Measurements from ENCODE around the gene VWF. TPM values are rescaled to one million over a fixed set of nuclear protein-coding genes. Genes with fewer than 3 reads are reported as not detected.

VWF gene
- total RNA-seq, 2 experiments from 2014 or later = not detected

GRCh38 chr12:6095269-6095668 lies 29.2 kb downstream of the VWF start:
- Mint-ChIP-seq H3K36me3 (ENCODE audit: low read depth) (no peaks in the 10 kb centered on the region), H3K4me3 (no peak overlapping the region), H3K4me1 (ENCODE audit: low read depth) (peaks cover 11% of the 10 kb centered on the region), H3K9me3 (ENCODE audit: insufficient read depth) (no peaks in the 10 kb centered on the region), H3K27ac (no peak overlapping the region), H3K27me3 (ENCODE audit: low read depth) (peaks cover 8% of the 10 kb centered on the region)
- ChIA-PET CTCF (no interaction called here), POLR2A (no interaction called here)
- ATAC-seq (no peak), DNase-seq (no peak)

- Mint-ChIP-seq H3K27ac (no peak overlapping the region), H3K27me3 (ENCODE audit: low read depth) (peaks cover 10% of the 10 kb centered on the region), H3K9me3 (ENCODE audit: insufficient read depth) (no peaks in the 10 kb centered on the region), H3K36me3 (ENCODE audit: low read depth) (no peaks in the 10 kb centered on the region), H3K4me3 (no peak overlapping the region), H3K4me1 (ENCODE audit: low read depth) (peaks cover 11% of the 10 kb centered on the region)
- POLR2A ChIA-PET = no interaction called here
- ATAC-seq = no peak
- no peak for DNase-seq
- CTCF ChIA-PET = interaction anchor here (1.1 kb wide), 1 partner anchor 185 kb away, joined by 3 read pairs; no protein-coding TSS in a partner anchor
Observed at GRCh38 chr12:6093764-6094163, 30.7 kb downstream of the VWF start.

GRCh38 chr12:6092784-6093722 lies 31.4 kb downstream of the VWF start:
- H3K27ac Mint-ChIP-seq = no peak overlapping the region
- DNase-seq (no peak), ATAC-seq (no peak)

GRCh38 chr12:6091786-6092566 lies 32.5 kb downstream of the VWF start:
- peaks cover 8% of the 10 kb centered on the region for H3K27me3 Mint-ChIP-seq (ENCODE audit: low read depth)
- DNase-seq (no peak), ATAC-seq (no peak)
- H3K4me3 Mint-ChIP-seq = no peak overlapping the region
- peaks cover 3% of the 10 kb centered on the region for H3K4me1 Mint-ChIP-seq (ENCODE audit: low read depth)
- H3K36me3 Mint-ChIP-seq (ENCODE audit: low read depth) = no peaks in the 10 kb centered on the region
- H3K9me3 Mint-ChIP-seq (ENCODE audit: insufficient read depth) = no peaks in the 10 kb centered on the region
- ChIA-PET CTCF (interaction anchor here (1.0 kb wide), 1 partner anchor 104 kb away, joined by 3 read pairs; no protein-coding TSS in a partner anchor), POLR2A (no interaction called here)
- no peak overlapping the region for H3K27ac Mint-ChIP-seq

More at GRCh38 chr12:6092784-6093722, 31.4 kb downstream of the VWF start:
- H3K4me1 Mint-ChIP-seq (ENCODE audit: low read depth) = peaks cover 10% of the 10 kb centered on the region
- no peaks in the 10 kb centered on the region for H3K9me3 Mint-ChIP-seq (ENCODE audit: insufficient read depth)
- H3K36me3 Mint-ChIP-seq (ENCODE audit: low read depth) = no peaks in the 10 kb centered on the region
- peaks cover 10% of the 10 kb centered on the region for H3K27me3 Mint-ChIP-seq (ENCODE audit: low read depth)
- H3K4me3 Mint-ChIP-seq = no peak overlapping the region
- POLR2A ChIA-PET = no interaction called here
- CTCF ChIA-PET = interaction anchor here (1.1 kb wide), 1 partner anchor 186 kb away, joined by 3 read pairs; no protein-coding TSS in a partner anchor

GRCh38 chr12:6090803-6091202 lies 33.7 kb downstream of the VWF start:
- Mint-ChIP-seq H3K9me3 (ENCODE audit: insufficient read depth) (no peaks in the 10 kb centered on the region), H3K4me3 (no peak overlapping the region), H3K27ac (no peak overlapping the region), H3K4me1 (ENCODE audit: low read depth) (peaks cover 3% of the 10 kb centered on the region), H3K27me3 (ENCODE audit: low read depth) (peaks cover 8% of the 10 kb centered on the region), H3K36me3 (ENCODE audit: low read depth) (no peaks in the 10 kb centered on the region)
- ChIA-PET POLR2A (no interaction called here), CTCF (interaction anchor here (1.0 kb wide), 1 partner anchor 105 kb away, joined by 3 read pairs; no protein-coding TSS in a partner anchor)
- ATAC-seq (no peak), DNase-seq (no peak)

GRCh38 chr12:6088921-6089747 lies 35.3 kb downstream of the VWF start:
- POLR2A ChIA-PET = no interaction called here
- H3K4me3 Mint-ChIP-seq = no peak overlapping the region
- no peaks in the 10 kb centered on the region for H3K9me3 Mint-ChIP-seq (ENCODE audit: insufficient read depth)
- H3K4me1 Mint-ChIP-seq (ENCODE audit: low read depth) = peaks cover 3% of the 10 kb centered on the region
- CTCF ChIA-PET = interaction anchor here (1.2 kb wide), 2 partner anchors 52 to 79 kb away, joined by 3 read pairs; no protein-coding TSS in a partner anchor
- DNase-seq (no peak), ATAC-seq (no peak)
- H3K27me3 Mint-ChIP-seq (ENCODE audit: low read depth) = peaks cover 6% of the 10 kb centered on the region
- H3K36me3 Mint-ChIP-seq (ENCODE audit: low read depth) = no peaks in the 10 kb centered on the region
- no peak overlapping the region for H3K27ac Mint-ChIP-seq

- POLR2A ChIA-PET = no interaction called here
- CTCF ChIA-PET = interaction anchor here (1.3 kb wide), 1 partner anchor 193 kb away, joined by 4 read pairs; no protein-coding TSS in a partner anchor
- Mint-ChIP-seq H3K4me1 (ENCODE audit: low read depth) (no peaks in the 10 kb centered on the region), H3K27me3 (ENCODE audit: low read depth) (peaks cover 6% of the 10 kb centered on the region), H3K4me3 (no peak overlapping the region), H3K9me3 (ENCODE audit: insufficient read depth) (no peaks in the 10 kb centered on the region), H3K27ac (no peak overlapping the region), H3K36me3 (ENCODE audit: low read depth) (no peaks in the 10 kb centered on the region)
- DNase-seq (no peak), ATAC-seq (no peak)
Observed at GRCh38 chr12:6086316-6086715, 38.2 kb downstream of the VWF start.

GRCh38 chr12:6085841-6086240 lies 38.6 kb downstream of the VWF start:
- peaks cover 6% of the 10 kb centered on the region for H3K27me3 Mint-ChIP-seq (ENCODE audit: low read depth)
- CTCF ChIA-PET = no interaction called here

GRCh38 chr12:6084969-6085450 lies 39.5 kb downstream of the VWF start:
- ChIA-PET POLR2A (no interaction called here), CTCF (interaction anchor here (0.6 to 1.0 kb wide), 2 partner anchors 11 to 153 kb away, joined by 3 to 4 read pairs; no protein-coding TSS in a partner anchor)
- Mint-ChIP-seq H3K36me3 (ENCODE audit: low read depth) (no peaks in the 10 kb centered on the region), H3K9me3 (ENCODE audit: insufficient read depth) (no peaks in the 10 kb centered on the region), H3K4me3 (no peak overlapping the region), H3K27me3 (ENCODE audit: low read depth) (no peaks in the 10 kb centered on the region), H3K27ac (no peak overlapping the region), H3K4me1 (ENCODE audit: low read depth) (no peaks in the 10 kb centered on the region)
- ATAC-seq (no peak), DNase-seq (no peak)

More at GRCh38 chr12:6085841-6086240, 38.6 kb downstream of the VWF start:
- DNase-seq (no peak), ATAC-seq (no peak)
- Mint-ChIP-seq H3K4me1 (ENCODE audit: low read depth) (no peaks in the 10 kb centered on the region), H3K4me3 (no peak overlapping the region), H3K27ac (no peak overlapping the region), H3K9me3 (ENCODE audit: insufficient read depth) (no peaks in the 10 kb centered on the region), H3K36me3 (ENCODE audit: low read depth) (no peaks in the 10 kb centered on the region)
- POLR2A ChIA-PET = no interaction called here

GRCh38 chr12:6084261-6084968 lies 40.1 kb downstream of the VWF start:
- Mint-ChIP-seq H3K36me3 (ENCODE audit: low read depth) (no peaks in the 10 kb centered on the region), H3K27ac (no peak overlapping the region), H3K4me3 (no peak overlapping the region), H3K4me1 (ENCODE audit: low read depth) (no peaks in the 10 kb centered on the region), H3K9me3 (ENCODE audit: insufficient read depth) (no peaks in the 10 kb centered on the region), H3K27me3 (ENCODE audit: low read depth) (no peaks in the 10 kb centered on the region)
- no peak for ATAC-seq
- CTCF ChIA-PET = interaction anchor here (0.6 to 1.0 kb wide), 3 partner anchors 10 to 154 kb away, joined by 3 to 4 read pairs (median 3); no protein-coding TSS in a partner anchor
- no peak for DNase-seq
- POLR2A ChIA-PET = no interaction called here

GRCh38 chr12:6083601-6084000 lies 40.9 kb downstream of the VWF start:
- H3K27ac Mint-ChIP-seq = no peak overlapping the region
- ATAC-seq = no peak
- ChIA-PET CTCF (no interaction called here), POLR2A (no interaction called here)
- H3K9me3 Mint-ChIP-seq (ENCODE audit: insufficient read depth) = no peaks in the 10 kb centered on the region
- H3K4me1 Mint-ChIP-seq (ENCODE audit: low read depth) = no peaks in the 10 kb centered on the region
- no peak overlapping the region for H3K4me3 Mint-ChIP-seq
- H3K27me3 Mint-ChIP-seq (ENCODE audit: low read depth) = no peaks in the 10 kb centered on the region
- no peak for DNase-seq
- H3K36me3 Mint-ChIP-seq (ENCODE audit: low read depth) = no peaks in the 10 kb centered on the region

Data from activated CD8-positive, alpha-beta T cell treated with anti-CD3 and anti-CD28 coated beads, Interleukin-2, amount 10 ng/mL, durations not matched to agents 7 days and 5 days (primary cell).